NCI-H1930 (cell line): ENCODE data around the gene CRISP1.
"Not testable (repeated sequence)": the region's sequence is repeated elsewhere in the genome, so short reads cannot be mapped to it uniquely, and the experiment has no call there.

ENCODE experiments used
- DNase-seq, 2 experiments: peaks; one replicate each; lab custom pipeline; 2025; lab: John Stamatoyannopoulos, UW

The CRISP1 gene

GRCh38 chr6:49866485-49866943, at the start of gene CRISP1:
CRISP1 (minus strand) TSS chr6:49866535; CDS start chr6:49857400, 9,135 bp downstream.
- no peak for DNase-seq

GRCh38 chr6:49915035-49915434, 48.7 kb upstream of the CRISP1 start:
- no peak for DNase-seq

DNA sequence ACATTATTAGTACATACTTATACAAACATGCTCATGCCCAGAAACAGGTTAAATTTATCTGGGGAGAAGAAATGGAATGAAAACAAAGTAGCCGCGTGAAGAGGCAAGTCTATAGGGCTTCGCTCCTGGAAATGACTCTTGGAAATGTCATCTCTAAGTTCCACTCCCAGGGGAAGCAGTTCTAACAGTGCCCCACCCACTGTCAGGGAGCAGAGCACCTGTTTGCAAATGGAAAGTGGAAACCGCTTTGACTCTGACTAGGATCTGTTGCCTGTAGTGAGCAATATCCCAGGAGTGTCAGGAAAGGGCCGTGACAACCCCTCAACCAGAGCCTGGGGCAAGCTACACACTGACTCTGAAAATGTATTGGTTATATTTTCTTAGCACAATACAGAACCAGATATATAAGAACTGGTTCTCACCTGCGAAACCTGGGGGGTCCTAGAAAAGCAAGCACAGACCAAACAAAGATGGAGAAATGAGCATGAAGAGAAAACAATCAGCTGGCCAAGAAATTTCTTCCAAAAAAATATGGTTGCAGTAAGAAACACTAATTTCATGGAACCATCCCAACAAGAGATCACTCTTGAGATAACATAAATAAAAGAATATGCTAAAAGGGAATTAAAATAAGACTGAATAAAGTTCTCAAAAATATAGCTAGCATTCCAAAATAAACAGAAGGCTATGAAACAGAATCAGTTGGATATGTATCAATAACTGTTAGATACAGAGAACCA, 47.5 kb upstream of the CRISP1 start:
- DNase-seq = peak; percentile 40 to 54

GRCh38 chr6:49912196-49912595, 45.9 kb upstream of the CRISP1 start:
- DNase-seq = no peak

GRCh38 chr6:49911252-49911651, 44.9 kb upstream of the CRISP1 start:
- DNase-seq = no peak

DNA sequence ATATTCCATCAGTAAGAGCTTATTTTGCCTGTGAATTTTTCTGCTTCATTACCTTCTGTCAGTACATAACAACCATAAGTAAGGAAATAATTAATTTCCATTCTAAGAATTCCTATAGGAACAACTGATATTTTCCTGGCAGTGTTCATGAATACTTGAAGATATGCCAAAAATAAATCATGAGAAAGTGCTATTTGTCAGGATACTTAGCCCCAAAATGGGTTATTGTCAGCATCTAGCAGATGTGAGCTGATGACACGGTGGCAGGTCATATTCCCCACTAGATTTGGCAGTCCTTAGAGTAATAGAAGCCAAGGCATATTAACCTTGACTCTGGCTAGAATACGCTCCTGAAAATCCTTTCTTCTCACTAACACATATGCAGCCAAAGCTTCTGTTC, 43.2 kb upstream of the CRISP1 start:
- DNase-seq = no peak

DNA sequence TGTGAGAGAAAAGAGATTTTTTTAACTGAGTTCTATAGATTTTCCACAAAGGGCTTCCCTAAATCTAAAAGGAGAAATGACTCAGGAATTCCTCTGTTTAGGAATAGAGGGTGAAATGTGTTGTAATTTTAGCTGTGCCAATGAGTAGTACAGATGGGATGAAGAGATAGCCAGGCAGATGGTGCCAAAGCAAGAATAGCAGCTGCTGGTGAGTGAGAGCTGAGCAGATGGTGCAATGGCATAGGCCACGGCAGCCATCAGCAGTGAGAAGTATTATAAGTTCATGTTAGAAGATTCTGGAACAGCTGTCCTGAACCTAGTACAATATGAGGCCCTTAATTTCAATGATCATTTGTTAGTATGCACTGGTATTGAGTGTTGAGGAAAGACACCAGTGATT, 40.2 kb upstream of the CRISP1 start:
- no peak for DNase-seq

DNA sequence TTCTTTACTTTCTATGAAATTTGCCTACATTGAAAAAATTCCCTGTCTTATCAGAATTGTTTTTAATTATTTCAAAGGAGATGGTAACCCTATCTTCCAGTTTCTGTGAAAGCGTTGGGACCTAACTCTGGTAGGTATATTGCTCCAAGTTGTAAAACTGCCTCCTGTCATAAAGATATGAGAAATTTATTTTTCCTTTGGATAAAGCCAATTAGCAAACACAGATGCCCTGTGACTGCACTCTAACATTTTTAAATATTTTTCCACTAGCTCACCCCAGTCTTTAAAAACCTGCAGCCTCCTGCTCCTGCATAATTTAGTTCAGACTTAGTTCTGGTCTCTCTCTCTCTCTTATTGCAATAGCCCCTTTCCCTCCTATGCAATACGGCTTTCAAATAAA, 39.0 kb upstream of the CRISP1 start:
- no peak for DNase-seq

DNA sequence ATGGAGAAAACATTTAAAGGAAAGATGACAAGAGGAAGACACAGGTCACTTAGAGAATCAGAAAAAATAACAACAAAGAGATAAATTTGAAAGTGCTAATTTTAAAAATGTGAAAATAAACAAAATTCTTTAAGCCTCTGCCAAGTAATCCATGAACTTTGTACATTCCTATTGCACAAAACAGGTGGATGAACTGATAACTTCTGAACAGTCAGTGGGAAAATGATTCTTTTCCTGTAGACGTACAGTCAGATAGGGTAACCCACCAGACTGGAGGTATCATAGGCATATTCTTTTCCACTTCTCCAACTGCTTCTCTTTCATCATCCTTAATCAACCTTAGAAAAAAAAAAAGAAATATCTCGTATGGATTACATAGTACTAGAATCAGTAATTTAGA, 36.5 kb upstream of the CRISP1 start:
- no peak for DNase-seq

DNA sequence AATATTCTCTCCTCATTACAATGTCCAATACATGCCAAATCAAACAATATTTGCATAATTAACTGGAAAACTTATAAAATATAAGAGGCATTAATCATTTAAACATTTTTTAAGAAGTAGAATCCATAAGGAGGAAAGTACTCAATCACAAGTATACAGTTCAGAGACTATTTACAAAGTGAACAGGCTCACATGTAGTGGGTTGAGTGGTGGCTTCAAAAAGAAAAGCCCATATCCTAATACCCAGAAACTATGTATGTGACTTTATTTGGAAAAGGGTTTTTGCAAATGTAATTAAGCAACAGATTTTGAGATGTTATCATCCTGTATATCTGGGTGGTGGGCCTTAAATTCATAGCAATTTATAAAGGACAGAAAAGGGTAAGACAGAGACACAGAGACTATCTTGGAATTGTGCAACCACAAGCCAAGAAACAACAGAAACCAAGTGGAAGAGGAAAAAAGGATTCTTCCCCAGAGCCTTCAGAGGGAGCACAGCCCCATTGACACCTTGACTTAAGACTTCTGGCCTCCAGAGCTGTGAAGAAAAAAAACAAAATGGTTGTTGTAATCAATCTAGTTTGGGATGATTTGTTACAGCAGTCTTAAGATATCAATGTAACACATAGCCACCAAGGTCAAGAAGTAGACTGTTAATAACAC, 32.7 kb upstream of the CRISP1 start:
- no peak for DNase-seq

DNA sequence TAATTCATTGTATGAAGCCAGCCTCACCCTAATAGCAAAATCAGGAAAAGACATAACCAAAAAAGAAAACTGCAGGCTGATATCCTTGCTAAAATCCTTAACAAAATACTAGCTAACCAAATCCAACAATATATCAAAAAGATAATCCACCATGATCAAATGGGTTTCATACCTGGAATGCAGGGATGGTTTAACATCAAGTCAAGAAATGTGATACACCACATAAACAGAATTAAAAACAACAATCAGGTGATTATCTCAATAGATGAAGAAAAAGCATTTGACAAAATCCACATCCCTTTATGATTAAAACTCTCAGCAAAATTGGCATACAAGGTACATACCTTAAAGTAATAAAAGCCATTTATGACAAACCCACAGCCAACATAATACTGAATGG, 29.2 kb upstream of the CRISP1 start:
- DNase-seq = not testable (repeated sequence)

- DNase-seq = no peak
Measured at GRCh38 chr6:49892280-49892679, 25.9 kb upstream of the CRISP1 start.

DNA sequence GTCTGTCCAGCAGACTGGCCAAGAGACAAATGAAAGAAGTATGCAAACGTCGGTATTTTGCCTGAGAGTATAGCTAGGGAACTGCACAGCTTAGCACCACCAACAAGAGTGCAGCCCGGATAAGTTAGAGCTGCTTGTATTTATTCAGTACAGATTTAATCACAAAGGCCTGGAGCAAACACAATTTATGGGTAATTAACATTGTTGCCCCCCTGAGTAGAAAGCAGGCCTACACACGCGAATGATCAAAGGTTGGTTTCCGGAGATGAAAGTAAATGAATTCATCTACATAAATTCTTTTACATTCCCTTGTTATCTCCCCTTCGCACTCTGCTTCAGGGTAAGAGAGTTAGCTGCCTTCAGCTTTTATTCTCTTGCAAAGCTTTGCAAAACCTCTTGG, 24.7 kb upstream of the CRISP1 start:
- DNase-seq = no peak

GRCh38 chr6:49888742-49889431, 22.6 kb upstream of the CRISP1 start:
- no peak for DNase-seq

DNA sequence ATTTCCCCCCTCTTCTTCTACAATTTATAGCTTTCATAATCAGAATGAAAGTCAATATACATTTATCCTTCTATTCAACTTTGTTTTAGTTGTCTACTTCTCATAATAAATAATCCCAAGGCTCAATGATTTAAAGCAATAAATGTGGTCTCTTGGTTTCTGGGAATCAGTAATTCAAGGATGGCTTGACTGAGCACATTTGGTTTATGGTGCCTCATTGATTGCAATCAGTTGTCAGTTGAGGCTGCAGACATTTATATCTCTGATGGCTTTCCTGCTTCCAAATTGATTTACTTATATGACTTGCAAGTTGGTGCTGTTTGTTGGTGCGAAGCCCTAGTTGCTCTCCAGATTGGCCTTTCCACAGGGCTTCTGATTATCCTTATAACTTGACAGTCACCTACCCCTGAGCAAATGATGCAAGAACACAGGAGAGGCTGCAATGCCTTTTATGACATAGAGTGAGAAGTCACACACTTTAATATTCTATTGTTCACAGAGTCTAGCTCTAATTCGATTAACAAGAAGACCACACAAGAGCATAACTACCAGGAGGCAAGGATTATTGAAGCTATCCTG, 2.7 kb upstream of the CRISP1 start:
- DNase-seq = no peak

DNA sequence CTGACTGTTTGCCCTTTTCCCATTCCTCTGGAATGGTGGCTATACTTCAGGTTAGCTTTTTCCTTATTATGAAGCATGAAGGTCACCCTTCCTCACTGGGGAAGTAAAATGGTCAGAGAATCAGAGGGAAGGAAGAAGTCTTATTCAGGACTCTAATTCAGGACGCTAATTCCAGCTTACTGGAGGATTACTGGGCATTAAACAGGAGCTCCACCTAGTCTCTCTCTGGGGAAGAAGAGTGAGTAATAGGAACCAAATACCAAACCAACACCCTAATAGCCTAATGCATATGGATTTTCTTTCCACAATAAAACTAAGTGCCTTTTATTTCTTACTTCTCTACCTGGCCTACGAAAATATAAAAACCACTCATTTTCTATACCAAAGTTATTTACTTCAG, 10.1 kb downstream of the CRISP1 start:
- DNase-seq = no peak

DNA sequence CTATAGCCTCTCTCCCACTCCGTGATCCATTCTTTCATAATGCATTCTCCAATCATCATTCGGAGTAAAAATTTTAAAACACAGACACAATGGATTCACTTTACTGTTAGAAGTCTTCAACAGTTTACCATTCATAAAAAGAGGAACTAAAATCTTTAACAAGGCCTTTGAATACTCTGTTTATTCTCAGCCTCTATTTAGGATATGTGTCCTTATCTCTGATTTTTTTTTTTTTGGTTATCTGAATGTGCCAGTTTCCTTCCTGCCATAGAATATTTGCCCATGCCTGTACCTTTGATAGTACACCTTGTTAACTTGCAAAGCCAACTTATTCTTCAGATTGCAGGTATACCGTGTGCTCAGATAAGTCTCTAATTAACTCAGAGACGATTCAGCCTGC, 11.1 kb downstream of the CRISP1 start:
- no peak for DNase-seq

DNA sequence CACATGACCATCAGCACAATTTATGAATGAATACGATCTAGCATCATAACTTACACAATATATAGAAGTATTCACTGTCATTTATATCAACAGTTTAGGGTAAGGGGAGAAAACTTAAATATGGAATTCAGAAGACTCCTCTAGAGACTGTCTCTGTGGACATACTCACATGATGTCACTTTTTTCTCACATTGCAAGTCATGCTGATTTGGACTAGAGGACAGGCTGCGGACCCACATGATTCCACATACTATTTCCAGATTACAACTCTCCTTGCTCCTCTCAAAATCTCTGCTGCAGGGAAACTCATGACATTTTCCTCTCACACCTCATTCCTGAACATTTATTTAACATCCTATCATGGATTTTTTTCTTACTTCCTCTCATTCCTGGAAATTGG, 13.4 kb downstream of the CRISP1 start:
- DNase-seq = no peak

- peak; percentile 7 to 61 for DNase-seq
Measured at GRCh38 chr6:49849213-49849907, 17.0 kb downstream of the CRISP1 start.

DNA sequence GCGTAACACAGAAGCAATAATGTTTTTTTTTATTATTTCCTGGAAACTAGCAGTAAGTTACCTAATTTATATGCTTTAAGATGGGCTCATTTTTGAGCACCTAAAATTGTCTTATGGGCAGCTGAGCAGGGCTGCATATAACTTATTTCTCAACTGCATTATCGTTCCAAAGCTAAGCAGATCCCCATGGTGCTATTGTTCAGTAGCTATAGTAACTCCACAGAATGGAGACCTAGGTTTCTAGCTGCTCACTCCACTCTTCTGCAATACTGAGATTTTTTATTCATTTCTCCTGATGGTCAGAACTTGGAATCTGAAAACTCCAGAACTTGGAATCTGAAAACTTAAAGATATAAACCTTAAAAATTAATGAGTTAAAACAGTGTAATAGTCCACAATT, 18.7 kb downstream of the CRISP1 start:
- no peak for DNase-seq

- DNase-seq = no peak
Measured at GRCh38 chr6:49847014-49847413, 19.3 kb downstream of the CRISP1 start.

DNA sequence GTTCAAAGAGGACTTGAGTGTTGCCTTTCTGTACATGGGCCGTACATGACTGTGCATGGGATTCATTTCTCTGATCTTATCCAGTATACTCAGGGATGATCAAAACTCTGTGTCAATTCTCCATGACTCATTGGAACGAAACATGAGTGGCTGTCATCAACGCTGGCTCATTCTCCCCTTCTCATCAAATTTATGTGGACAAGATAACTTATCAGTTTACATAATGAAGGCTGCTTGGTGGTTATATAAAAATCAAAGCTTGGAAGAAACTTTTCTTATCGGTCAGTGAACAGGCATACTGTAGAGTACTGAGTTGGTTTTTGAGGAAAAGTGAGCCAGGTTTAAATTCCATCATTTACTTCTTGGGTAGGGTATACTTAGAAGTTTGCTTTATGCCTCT, 24.9 kb downstream of the CRISP1 start:
- DNase-seq = no peak
